RPMI8226 (cell line): ENCODE results near the gene ERBB4.
"Not testable (repeated sequence)": the region's sequence is repeated elsewhere in the genome, so short reads cannot be mapped to it uniquely, and the experiment has no call there.

Experiments used
- DNase-seq: peaks from one replicate; pipeline ENCODE4 v3.0.0-alpha.2; 2015

The ERBB4 gene

DNA sequence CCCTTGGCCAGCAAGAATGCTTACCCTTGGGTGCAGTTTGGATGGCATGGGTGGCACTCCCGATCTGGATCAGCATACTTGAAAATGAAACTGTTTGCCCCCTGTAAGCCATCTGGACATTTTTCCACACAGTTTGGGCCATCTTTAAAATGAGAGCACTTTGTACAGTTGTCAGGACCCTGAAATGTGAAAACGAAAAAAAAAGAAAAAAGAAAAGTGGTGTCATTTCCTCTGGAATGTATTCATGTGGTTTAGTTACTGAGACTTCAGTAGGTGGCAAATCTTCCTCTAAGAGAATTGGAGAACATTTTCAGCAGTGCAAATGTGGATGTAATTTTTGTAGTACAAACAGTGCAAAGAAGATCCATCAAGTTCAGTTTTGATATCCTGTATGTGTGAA is 873.3 kb downstream of the ERBB4 start:
- DNase-seq, result no peak

DNA sequence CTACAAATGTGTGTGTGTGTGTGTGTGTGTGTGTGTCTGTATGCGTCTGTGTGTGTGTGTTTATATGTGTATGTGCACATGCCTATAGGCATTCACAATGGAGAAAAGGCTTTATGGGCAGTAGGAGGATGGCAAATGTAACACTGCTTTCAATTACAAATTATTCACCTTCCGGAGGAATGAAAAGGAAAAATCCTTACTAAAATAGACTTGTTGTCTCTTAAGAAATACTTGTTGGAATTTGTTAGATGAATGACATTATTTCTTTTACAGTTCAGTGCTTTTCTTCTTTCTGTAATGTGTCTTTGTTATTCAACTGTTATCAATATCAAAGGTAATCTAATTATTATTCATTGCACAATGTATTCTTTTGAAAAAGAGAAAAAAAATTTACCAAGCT is 874.3 kb downstream of the ERBB4 start:
- no peak for DNase-seq

DNA sequence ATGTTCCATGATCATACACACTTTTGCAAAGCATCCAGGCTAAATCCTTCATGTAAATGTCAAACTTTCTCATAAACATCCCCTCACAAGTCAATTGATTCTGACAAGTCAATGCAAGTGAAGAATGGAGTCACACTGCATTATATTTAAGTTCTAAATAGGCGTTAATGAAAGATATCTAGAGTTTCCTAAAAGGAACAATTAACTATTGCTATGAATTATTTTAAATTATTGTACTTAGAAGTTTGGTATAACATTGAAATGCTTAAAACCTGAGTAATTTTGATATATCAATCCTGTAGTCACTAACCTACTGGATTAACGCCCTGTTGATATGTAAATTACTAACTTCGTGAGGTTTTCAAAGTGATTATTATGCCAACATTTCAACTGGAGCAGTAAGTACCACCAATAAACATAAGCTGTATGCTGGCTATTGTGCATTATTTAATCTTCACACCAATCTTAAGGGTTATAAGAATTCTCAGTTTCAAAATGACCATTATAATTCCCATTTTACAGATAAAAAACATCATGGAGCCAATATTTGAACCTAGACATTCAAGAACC is 884.3 kb downstream of the ERBB4 start:
- DNase-seq, result no peak

DNA sequence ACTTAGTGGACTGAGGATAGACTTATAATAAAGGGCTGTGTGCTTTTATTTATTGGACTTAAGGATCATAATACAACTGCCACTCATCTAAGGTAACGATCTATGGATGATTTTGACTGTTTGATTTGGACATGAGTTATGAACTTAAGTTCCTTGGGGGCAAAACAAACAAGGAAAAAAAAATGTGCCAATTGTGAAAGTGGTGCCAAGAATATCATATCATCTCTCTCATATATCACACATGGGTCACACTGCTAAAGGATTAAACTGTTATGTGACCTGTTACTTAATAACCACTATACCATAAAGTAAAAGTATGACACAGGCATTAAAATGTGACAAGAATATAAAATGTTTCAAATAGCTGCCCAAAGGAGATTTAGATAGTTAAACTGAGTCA is 886.3 kb downstream of the ERBB4 start:
- no peak for DNase-seq

DNA sequence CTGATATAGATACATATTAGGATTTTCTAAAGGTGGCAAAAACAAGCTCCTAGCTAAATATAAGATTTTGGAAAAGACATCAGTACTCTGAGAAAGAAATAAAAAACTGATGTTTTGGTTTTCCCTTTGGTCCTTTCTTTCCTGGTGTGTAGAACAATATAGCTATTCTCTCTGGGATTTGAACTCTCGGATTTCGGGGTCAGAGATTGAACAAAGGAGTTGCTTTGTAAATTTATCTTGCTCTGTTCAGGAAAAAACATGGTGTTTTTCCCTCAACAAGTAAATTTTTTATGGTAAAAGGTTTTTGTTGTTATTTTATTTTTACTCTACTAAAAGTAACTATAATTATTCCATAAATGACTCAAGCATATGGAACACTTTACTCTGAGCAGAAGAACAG is 889.3 kb downstream of the ERBB4 start:
- DNase-seq, result no peak

DNA sequence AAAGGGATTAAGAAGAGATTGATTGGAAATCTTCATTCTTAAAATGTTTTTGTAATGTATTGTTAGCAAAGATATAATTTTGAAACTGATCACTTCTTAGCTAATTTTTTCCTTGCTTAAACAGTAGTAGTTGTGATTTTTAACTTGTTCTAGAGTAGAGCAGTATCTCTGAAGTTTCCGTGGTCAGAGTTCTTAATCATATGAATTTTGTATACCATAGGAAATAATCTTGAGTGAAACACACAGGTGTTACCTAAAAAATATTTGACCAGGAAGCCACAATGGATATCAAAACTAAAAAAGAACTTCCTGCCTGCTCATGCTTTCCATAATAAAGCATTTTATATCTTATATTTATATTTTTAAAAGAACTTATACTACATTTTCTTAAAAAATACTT is 907.1 kb downstream of the ERBB4 start:
- DNase-seq, result no peak

DNA sequence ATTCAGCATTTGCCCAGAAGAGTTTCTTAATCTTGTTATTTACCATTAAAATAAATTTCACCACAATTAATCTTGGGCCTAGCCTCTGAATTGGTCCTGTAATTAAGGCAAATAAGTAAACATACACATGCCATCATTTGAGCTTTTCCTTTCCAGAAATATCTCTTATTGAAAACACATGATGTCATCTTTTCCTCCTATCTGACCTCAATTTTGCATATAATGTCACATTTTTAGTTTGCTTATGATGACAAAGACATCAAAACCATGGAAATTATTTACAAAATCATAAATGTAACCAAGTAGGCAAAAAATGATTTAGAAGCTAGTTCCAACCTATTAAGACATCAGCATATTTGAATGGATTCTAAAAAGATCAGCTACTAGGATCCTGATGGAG is 915.5 kb downstream of the ERBB4 start:
- no peak for DNase-seq

DNA sequence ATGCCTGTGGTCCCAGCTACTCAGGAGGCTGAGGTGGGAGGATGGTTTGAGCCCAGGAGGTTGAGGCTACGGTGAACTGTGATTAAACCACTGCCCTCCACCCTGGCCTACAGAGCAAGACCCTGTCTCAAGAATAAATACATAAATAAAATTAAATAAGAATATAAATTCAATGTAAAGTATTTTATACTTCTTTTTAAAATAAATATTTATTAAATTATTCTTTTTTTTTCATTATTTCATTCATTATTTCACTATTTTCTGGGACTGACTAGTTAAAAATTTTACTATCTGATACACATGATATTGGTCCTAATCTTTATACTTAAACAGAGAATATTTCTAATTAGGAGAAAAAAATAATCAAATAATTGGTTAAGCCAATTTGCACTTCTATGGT is 917.6 kb downstream of the ERBB4 start:
- DNase-seq, result no peak

DNA sequence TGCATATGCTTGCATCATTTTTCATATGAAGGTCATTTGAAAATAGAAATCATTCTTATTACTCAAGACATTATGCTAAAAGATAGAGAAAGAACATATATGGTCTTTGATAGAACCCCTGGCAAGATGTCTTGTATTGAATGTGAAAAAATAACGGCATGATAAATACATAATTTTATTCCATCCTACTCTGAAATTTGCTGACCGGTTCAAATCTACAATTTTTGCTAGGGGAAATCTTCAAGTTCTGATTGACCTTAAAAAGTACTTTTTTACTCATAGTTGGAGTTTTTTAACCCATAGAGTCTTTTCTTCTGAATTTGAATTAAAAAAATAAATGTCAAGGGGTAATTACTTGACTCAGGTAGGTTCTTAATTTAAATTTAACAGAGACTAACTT is 920.8 kb downstream of the ERBB4 start:
- no peak for DNase-seq

DNA sequence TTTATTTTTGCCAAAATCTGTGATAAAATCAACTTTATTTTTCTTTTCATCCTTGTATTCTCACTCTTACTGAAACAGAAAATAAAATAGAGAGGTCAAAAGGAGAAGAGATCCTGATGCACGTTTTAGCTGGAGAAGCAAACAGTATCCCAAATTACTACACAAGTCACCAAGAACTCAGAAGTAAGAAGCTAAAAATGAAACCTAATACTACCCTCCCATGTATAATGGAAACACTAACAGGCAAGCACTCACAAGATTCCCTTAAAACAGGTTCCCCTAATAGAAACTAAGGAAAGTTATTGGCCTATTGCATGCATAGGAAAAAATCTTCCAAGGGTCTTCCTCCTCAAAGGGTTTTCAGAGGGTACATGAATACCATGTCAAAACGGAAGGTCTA is 927.0 kb downstream of the ERBB4 start:
- no peak for DNase-seq

DNA sequence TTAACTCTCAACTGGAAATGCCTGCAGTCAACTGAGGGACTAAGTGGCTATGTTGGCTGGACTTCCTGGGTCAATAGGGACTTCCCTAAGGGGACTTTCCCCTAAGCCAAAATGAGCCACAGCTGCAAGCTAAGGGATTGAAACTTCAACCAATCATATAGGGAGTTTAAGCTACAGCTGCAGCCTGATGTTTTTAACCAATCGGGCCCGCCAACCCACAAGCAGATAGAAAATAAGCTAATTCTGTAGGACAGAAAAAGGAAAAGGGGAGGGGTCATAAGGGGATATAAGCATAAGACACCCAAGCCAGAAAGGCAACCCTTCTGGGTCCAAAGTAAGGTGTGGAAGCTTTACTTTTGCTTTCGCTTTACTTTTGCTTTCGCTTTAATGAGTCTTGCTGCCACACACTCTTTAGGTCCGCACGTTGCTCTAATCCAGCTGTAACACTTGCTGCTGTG is 927.5 kb downstream of the ERBB4 start:
- DNase-seq, result peak; percentile 61

DNA sequence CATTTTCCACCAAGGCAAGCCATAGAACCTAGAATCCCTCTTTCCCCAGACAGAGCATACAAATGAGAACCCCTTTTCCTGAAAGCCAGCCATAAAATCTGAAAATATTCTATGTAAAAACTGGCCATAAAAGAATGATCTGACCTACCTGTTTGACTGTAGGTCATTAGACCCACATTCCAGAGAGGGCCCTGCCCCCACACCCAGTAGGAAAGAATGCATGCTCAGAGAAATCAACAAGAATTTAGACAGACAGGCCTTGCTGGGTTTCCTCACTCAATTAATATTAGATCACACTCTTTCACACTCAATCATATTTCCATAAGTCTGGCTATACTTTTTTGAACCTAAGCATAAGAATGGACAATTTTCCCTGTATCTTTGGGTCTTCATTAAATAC is 929.5 kb downstream of the ERBB4 start:
- DNase-seq, result no peak

DNA sequence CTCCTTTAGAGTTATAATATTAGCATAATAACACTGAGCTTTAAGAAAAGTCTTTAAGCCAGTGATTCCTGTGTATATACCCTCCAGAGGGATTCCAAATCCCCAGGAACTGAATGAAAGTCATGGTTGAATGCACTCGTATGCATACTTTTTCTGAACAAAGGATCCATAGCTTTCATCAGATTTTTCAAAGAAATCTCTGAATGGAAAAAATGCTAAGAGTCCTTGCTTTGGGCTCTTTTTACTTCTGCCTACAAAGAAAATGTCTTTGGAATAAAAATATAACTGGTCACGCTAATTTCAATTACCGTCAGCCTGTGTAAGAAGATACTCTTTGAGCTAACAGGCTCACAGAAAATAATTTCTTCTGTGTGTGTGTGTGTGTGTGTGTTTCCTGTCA is 939.5 kb downstream of the ERBB4 start:
- DNase-seq, result no peak

DNA sequence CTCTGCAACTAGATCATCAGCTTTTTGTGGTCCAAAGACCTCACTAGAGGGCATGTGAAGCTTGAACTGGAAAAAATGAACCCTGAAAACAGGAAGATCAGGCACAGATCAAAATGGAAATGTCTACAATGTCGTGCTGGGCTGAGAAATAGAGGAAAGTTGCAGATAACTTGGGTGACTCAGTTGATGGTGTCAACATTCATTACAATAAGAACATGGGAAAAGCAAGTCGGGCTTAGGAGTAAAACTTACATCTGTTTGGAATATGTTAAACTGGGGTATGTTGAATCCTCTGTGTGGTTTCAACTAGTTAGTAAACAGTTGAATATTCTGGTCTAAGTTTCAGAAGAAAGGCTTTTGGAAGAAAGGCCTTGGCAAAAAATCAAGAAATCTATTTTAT is 940.4 kb downstream of the ERBB4 start:
- DNase-seq, result no peak

DNA sequence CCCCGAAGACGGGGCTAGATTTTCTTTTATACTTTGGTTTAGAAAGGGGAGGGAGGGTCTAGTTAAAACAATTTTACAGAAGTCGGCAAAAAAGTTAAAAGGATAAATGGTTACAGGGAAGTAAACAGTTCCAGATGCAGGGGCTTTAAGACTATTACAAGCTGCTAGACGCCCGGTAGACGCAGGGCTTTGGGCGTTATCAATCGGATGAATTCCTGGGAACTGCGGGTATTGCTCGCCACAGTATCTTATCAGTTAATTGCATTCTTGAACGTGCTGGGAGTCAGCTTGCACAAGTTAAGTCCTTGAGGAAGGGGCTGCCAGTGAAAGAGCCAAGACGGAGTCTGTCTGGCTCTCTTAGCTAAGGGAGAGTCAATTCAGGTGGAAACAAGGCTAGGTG is 946.6 kb downstream of the ERBB4 start:
- not testable (repeated sequence) for DNase-seq

DNA sequence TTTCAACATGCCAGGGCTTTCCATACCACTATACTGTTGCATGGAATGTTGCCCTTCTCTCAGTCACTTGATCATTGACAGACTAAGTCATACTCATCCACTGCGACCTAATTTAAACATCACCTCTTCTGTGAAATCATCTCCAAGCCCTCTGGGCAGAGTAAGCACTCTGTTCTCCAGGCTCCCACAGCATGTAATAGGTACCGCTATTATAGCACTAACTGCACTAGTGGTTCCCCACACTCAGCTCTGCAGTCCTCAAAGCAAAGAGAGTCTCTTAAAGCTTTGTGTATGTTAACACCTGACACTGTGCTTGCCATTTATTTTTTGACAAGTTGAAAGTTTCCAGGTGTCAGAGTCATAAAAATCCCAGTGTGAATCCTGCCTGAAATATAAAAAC is 947.2 kb downstream of the ERBB4 start:
- no peak for DNase-seq

DNA sequence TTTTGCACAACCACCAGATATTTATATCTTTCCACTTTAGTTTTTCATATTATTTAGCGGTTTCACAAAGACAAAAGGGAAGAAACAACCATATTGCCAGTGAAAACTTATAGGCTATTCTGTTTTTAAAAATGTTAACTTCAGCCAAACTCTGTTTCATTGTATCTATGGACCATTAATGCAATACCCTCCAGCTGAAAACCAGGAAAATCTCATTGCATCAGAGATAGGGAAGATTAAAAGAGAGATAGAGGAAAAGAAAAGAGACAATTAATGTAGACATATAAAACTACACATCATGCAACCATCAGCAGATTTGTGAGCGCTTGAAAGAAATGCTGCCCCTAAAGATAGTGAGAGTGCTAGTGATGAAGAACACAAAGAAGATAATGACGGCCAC is 970.2 kb downstream of the ERBB4 start:
- no peak for DNase-seq

DNA sequence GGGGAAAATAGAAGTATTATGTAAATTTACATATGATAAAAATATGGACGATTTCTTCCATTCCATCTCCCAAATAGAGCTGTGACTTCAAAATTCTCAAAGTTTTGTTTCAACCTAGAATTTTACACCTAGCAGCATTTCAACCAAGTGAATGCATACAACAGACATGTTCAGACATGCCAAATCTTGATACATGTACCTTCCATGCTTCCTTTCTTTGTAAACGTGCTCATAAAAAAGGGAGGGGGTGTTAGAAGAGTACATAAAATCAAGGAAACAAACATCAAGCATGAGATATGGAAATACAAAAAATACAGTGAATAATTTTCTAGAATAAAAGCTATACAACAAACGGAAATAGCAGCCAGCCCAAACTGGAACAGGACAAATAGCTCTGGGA is 974.2 kb downstream of the ERBB4 start:
- no peak for DNase-seq

DNA sequence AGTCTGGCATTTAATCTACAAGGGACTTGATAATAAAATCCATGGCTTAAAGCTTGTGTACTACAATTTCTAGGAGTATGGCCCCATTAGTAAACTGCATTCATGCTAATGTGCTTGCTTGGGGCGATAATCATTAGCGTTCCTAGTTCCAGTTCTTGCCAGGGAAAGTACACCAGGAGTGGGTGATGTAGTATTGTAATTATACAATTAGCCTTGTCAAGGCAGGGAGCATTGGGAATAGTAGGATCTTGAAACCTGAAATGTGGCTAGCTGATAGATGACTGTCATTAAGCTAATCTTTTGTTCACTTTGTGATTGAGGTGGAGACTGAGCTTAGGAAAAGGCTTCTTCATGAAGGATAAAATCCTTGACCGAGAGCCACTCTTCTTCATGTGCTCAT is 993.0 kb downstream of the ERBB4 start:
- no peak for DNase-seq

DNA sequence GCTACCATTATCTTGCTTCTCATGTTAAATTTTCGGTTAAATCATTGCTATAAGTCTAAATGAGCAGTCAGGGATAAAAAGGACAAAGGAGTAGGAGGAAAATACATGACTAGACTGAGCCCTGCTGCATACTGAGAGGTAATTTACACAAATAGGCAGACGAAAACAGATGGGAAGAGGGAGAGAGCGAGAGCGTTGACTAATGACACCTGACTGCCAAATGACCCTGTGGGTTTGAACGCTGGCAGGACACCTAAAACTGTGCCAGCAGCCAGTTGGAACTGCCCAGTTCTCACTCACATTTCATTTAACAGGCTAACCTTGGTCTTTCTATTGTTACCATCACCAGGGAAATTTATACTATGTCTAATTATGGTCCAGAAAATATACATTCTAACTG is 1004.0 kb downstream of the ERBB4 start:
- no peak for DNase-seq

DNA sequence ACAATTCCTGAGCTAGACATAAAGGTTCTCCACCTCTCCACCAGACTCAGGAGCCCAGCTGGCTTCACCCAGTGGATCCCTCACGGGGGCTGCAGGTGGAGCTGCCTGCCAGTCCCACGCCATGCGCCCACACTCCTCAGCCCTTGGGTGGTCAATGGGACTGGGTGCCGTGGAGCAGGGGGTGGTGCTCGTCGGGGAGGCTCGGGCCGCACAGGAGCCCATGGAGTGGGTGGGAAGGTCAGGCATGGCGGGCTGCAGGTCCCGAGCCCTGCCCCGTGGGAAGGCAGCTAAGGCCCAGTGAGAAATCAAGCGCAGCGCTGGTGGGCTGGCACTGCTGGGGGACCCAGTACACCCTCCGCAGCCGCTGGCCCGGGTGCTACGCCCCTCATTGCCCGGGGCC is 1014.4 kb downstream of the ERBB4 start:
- DNase-seq, result not testable (repeated sequence)

DNA sequence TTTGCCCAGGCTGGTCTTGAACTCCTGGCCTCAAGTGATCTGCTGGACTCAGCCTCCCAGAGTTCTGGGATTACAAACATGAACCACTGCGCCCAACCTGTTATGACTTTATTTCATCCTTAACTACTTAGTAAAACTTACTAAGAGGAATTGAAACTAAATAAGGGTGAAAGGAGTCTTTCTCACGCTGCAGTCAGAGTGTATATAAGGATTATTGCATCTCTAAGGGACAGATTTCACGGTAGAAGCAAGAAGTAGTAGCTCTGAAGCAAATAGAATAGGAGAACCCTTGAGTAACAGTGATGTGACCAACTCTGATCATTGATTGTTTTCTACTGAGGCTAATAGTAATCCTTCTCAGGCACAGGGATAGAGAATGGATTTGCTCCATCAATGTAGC is 1022.1 kb downstream of the ERBB4 start:
- DNase-seq, result no peak

DNA sequence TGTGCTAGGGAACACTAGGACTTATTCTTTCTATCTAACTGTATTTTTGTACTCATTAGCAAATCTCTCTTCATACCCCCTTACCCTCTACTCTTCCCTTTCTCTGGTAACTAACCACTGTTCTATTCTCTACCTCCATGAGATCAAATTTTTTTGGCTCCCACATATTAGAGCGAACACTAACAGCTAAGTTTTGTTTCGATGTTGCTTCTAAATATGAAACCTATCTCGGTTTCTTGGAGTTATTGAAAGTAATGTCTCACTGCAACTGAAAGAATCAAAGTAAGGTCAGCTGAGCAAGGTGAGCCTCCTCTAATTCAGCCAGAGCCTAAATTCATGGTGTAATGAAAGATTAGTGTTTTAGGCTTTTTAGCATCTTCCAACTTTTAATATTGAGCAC is 1024.6 kb downstream of the ERBB4 start:
- no peak for DNase-seq

DNA sequence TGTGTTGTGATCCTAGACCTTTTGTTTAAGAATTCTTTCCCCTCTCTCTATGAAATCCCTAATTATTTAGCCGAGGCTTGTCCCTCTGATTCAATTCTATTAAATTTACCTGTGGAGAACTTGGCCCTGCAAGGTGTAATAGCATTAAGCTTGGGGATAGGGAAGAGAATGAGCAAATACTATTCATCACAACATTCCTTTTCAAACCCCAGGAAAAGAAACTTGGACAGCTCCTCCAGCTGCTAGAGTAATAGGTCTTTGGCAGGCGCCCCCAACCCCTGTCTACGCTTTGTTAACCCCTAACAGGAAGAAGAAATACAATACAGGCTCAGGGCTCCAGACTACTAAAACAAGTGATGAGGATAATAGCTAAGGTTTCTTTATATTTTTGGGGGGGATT is 1025.2 kb downstream of the ERBB4 start:
- no peak for DNase-seq

DNA sequence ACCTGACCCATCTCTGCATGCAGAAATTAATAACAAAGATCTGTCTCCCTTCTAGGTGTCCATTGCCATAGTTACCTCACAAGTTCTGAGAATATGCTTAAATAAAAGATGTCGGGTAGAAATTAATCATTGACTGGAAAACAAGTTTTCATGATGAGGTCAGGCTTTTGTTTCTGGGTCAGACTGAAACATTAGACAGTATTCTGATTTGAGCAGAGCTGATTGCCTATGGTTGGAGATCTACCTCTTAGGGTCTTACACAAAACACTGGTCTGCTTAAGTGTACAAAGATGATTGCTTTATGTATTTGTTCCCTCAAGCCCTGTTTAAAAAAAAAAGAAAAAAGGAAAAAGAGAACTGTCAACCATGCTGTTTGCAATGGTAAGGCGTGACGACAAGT is 1025.8 kb downstream of the ERBB4 start:
- DNase-seq, result no peak

DNA sequence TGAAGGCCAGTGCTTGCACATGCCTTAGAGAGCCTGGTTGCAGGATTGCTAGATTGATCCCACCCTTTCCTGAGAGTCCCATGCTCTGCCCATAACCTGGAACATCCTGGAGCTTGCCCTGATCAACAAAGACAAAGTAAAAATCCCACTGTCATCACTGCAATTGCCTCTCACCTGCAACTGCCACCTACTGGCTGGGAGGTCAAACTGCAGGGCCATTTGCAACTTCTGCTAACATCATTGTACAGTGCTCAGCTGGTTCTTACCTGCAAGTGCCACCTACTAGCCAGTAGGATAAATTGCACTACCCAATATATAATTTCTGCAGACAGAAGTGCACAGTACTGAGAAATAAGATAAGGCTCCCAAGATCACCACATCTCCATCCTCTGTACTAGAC is 1034.7 kb downstream of the ERBB4 start:
- DNase-seq, result peak; percentile 7
